Rectal smooth muscle tissue (tissue), 1 donor: ENCODE data around the gene HTD2.
"Not testable (repeated sequence)": the region's sequence is repeated elsewhere in the genome, so short reads cannot be mapped to it uniquely, and the experiment has no call there.

ENCODE experiments used
- H3K27ac ChIP-seq: one replicate; pipeline ENCODE4 v1.7.0; 2013; ENCODE audit warnings: low read depth, low read length, inconsistent platforms
- H3K27me3 ChIP-seq: one replicate; pipeline ENCODE4 v1.7.0; 2013; ENCODE audit warnings: low read length; ENCODE audit not compliant: control insufficient read depth, insufficient read depth
- H3K36me3 ChIP-seq: one replicate; pipeline ENCODE4 v1.7.0; 2013; ENCODE audit warnings: low read length; ENCODE audit not compliant: control insufficient read depth, insufficient read depth
- H3K4me1 ChIP-seq: one replicate; pipeline ENCODE4 v1.7.0; 2013; ENCODE audit warnings: low read length; ENCODE audit not compliant: control insufficient read depth, insufficient read depth
- H3K4me3 ChIP-seq: one replicate; pipeline ENCODE4 v1.7.0; 2013; ENCODE audit warnings: low read length
- H3K9ac ChIP-seq: one replicate; pipeline ENCODE4 v1.7.0; 2013; ENCODE audit warnings: low read length

The HTD2 gene

GRCh38 chr3:58339146-58339545 is 32.8 kb downstream of the HTD2 start:
- not testable (repeated sequence) for H3K36me3 ChIP-seq, H3K27ac ChIP-seq, H3K4me1 ChIP-seq, H3K9ac ChIP-seq, H3K27me3 ChIP-seq, H3K4me3 ChIP-seq

- Histone ChIP-seq H3K27ac (no peak overlapping the region), H3K36me3 (no peaks in the 10 kb centered on the region), H3K4me3 (no peak overlapping the region), H3K9ac (no peak overlapping the region), H3K4me1 (peaks cover 3% of the 10 kb centered on the region), H3K27me3 (no peaks in the 10 kb centered on the region)
These were observed 34.4 kb downstream of the HTD2 start for GRCh38 chr3:58340594-58341244.

DNA sequence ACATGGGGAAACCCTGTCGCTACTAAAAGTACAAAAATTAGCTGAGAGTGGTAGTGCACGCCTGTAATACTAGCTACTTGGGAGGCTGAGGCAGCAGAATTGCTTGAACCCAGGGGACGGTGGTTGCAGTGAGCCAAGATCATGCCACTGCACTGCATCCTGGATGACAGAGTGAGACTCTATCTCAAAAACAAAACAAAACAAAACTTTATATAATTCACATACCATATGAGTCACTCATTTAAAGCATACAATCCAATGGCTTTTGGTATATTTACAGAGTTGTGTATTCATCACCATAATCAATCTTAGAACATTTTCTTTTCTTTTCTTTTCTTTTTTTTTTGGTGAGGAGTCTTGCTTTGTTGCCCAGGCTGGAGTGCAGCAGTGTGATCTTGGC is 35.1 kb downstream of the HTD2 start:
- H3K9ac ChIP-seq = no peak overlapping the region
- H3K27ac ChIP-seq = no peak overlapping the region
- no peaks in the 10 kb centered on the region for H3K27me3 ChIP-seq
- H3K36me3 ChIP-seq = no peaks in the 10 kb centered on the region
- no peak overlapping the region for H3K4me3 ChIP-seq
- H3K4me1 ChIP-seq = no peaks in the 10 kb centered on the region

GRCh38 chr3:58342676-58343075 is 36.4 kb downstream of the HTD2 start:
- H3K4me3 ChIP-seq = no peak overlapping the region
- H3K4me1 ChIP-seq = no peaks in the 10 kb centered on the region
- no peaks in the 10 kb centered on the region for H3K36me3 ChIP-seq
- H3K27me3 ChIP-seq = no peaks in the 10 kb centered on the region
- H3K9ac ChIP-seq = no peak overlapping the region
- no peak overlapping the region for H3K27ac ChIP-seq

GRCh38 chr3:58345457-58345856 is 39.1 kb downstream of the HTD2 start:
- H3K9ac ChIP-seq = no peak overlapping the region
- H3K27ac ChIP-seq = no peak overlapping the region
- no peaks in the 10 kb centered on the region for H3K4me1 ChIP-seq
- H3K4me3 ChIP-seq = no peak overlapping the region
- no peaks in the 10 kb centered on the region for H3K36me3 ChIP-seq
- no peaks in the 10 kb centered on the region for H3K27me3 ChIP-seq

- Histone ChIP-seq H3K27me3 (no peaks in the 10 kb centered on the region), H3K9ac (no peak overlapping the region), H3K36me3 (no peaks in the 10 kb centered on the region), H3K4me1 (no peaks in the 10 kb centered on the region), H3K27ac (no peak overlapping the region), H3K4me3 (no peak overlapping the region)
These were observed 40.0 kb downstream of the HTD2 start for GRCh38 chr3:58346368-58346767.

GRCh38 chr3:58347984-58348383 is 41.7 kb downstream of the HTD2 start:
- Histone ChIP-seq H3K27ac (no peak overlapping the region), H3K9ac (no peak overlapping the region), H3K4me3 (no peak overlapping the region), H3K4me1 (no peaks in the 10 kb centered on the region), H3K36me3 (no peaks in the 10 kb centered on the region), H3K27me3 (no peaks in the 10 kb centered on the region)

GRCh38 chr3:58349792-58350626 is 43.7 kb downstream of the HTD2 start:
- no peak overlapping the region for H3K4me3 ChIP-seq
- no peaks in the 10 kb centered on the region for H3K36me3 ChIP-seq
- no peaks in the 10 kb centered on the region for H3K4me1 ChIP-seq
- no peak overlapping the region for H3K9ac ChIP-seq
- no peaks in the 10 kb centered on the region for H3K27me3 ChIP-seq
- no peak overlapping the region for H3K27ac ChIP-seq

DNA sequence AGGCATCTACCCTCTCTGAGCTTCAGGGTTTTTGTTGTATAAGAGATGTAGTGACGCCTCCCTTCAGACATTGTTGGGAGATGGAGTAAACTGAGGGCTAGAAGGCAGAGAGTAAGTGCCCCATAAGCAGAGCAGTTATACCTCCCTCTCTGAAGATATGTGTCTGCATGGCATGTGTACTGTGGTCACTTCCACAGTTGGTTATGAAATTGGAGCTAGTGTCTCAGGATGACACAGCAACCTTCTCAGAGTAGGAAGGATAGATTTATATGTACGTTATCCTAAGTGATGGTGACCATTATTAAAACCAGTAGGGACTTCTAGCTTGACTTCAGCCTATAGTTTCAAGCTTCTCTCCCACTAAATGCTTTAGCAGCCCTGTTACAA is 44.3 kb downstream of the HTD2 start:
- Histone ChIP-seq H3K27ac (no peak overlapping the region), H3K4me3 (no peak overlapping the region), H3K27me3 (no peaks in the 10 kb centered on the region), H3K4me1 (peaks cover 2% of the 10 kb centered on the region), H3K9ac (no peak overlapping the region), H3K36me3 (no peaks in the 10 kb centered on the region)

GRCh38 chr3:58351920-58352319 is 45.6 kb downstream of the HTD2 start:
- H3K27ac ChIP-seq = no peak overlapping the region
- H3K36me3 ChIP-seq = no peaks in the 10 kb centered on the region
- no peak overlapping the region for H3K4me3 ChIP-seq
- H3K27me3 ChIP-seq = no peaks in the 10 kb centered on the region
- peaks cover 6% of the 10 kb centered on the region for H3K4me1 ChIP-seq
- H3K9ac ChIP-seq = no peak overlapping the region

- H3K4me1 ChIP-seq = peaks cover 6% of the 10 kb centered on the region
These were observed 46.3 kb downstream of the HTD2 start for GRCh38 chr3:58352626-58353025.

GRCh38 chr3:58353722-58354553 is 47.6 kb downstream of the HTD2 start:
- Histone ChIP-seq H3K36me3 (no peaks in the 10 kb centered on the region), H3K4me1 (peaks cover 6% of the 10 kb centered on the region), H3K9ac (no peak overlapping the region), H3K4me3 (no peak overlapping the region), H3K27me3 (no peaks in the 10 kb centered on the region), H3K27ac (no peak overlapping the region)

More at GRCh38 chr3:58352626-58353025, 46.3 kb downstream of the HTD2 start:
- Histone ChIP-seq H3K27me3 (no peaks in the 10 kb centered on the region), H3K4me3 (no peak overlapping the region), H3K9ac (no peak overlapping the region), H3K27ac (no peak overlapping the region), H3K36me3 (no peaks in the 10 kb centered on the region)
